CD4-positive, CD25-positive, alpha-beta regulatory T cell (primary cell): ENCODE data around the gene ZNF705A. TPM values are rescaled to one million over a fixed set of nuclear protein-coding genes. Genes with fewer than 3 reads are reported as not detected.
"Not testable (repeated sequence)": the region's sequence is repeated elsewhere in the genome, so short reads cannot be mapped to it uniquely, and the experiment has no call there.

Experiments used
- ATAC-seq, 2 donors: fragments of 150-1000 bp; cut with Tn5 transposase; one replicate each; pipeline ENCODE4 v1.10.0; 2021; ENCODE audit warnings: low read depth in 2 of 2, moderate number of reproducible peaks in 2 of 2, moderate library complexity in 1 of 2
- DNase-seq, 3 donors: peaks; one replicate each; pipeline versions ENCODE4 v3.0.0 to v3.0.0-alpha.2; 2012 to 2022; ENCODE audit warnings: mixed read lengths in 1 of 3
- H3K27ac ChIP-seq: one replicate; pipeline ENCODE4 v1.7.0; 2013; ENCODE audit warnings: mild to moderate bottlenecking, low read length; ENCODE audit not compliant: insufficient read depth, poor library complexity, severe bottlenecking
- H3K27me3 ChIP-seq: one replicate; pipeline ENCODE4 v1.7.0; 2013; ENCODE audit warnings: low read length; ENCODE audit not compliant: control insufficient read depth, insufficient read depth
- H3K36me3 ChIP-seq: one replicate; pipeline ENCODE4 v1.7.0; 2013; ENCODE audit warnings: mild to moderate bottlenecking, low read length, moderate library complexity; ENCODE audit not compliant: control insufficient read depth, insufficient read depth
- H3K4me1 ChIP-seq: 2 replicates; pipeline ENCODE4 v1.7.0; 2013; ENCODE audit warnings: mild to moderate bottlenecking, low read length; ENCODE audit not compliant: insufficient read depth, control insufficient read depth, poor library complexity, severe bottlenecking
- H3K4me3 ChIP-seq: one replicate; pipeline ENCODE4 v1.7.0; 2013; ENCODE audit warnings: low read depth, mild to moderate bottlenecking, low read length, moderate library complexity
- H3K9me3 ChIP-seq, 2 experiments: 1 replicate in 1 of 2; 2 replicates in 1 of 2; pipeline ENCODE4 v1.7.0; 2013; ENCODE audit warnings: low read length in 2 of 2, mild to moderate bottlenecking in 1 of 2, moderate library complexity in 1 of 2; ENCODE audit not compliant: control insufficient read depth in 2 of 2
- H3K27ac Mint-ChIP-seq, 3 donors: one replicate each; pipeline ENCODE4 v1.8.0; 2020 to 2022; ENCODE audit warnings: mild to moderate bottlenecking in 3 of 3, mixed read lengths in 3 of 3, moderate library complexity in 2 of 3
- H3K27me3 Mint-ChIP-seq: one replicate; pipeline ENCODE4 v1.8.0; 2022; ENCODE audit warnings: mild to moderate bottlenecking, mixed read lengths
- H3K36me3 Mint-ChIP-seq: one replicate; pipeline ENCODE4 v1.8.0; 2020; ENCODE audit warnings: mixed read lengths
- H3K4me1 Mint-ChIP-seq, 4 donors: one replicate each; pipeline ENCODE4 v1.8.0; 2020 to 2022; ENCODE audit warnings: mixed read lengths in 4 of 4, mild to moderate bottlenecking in 1 of 4
- H3K4me3 Mint-ChIP-seq, 4 donors: one replicate each; pipeline ENCODE4 v1.8.0; 2020 to 2022; ENCODE audit warnings: mild to moderate bottlenecking in 4 of 4, mixed read lengths in 4 of 4, moderate library complexity in 3 of 4
- H3K9me3 Mint-ChIP-seq, 7 donors: one replicate each; pipeline ENCODE4 v1.8.0; 2020 to 2022; ENCODE audit warnings: mixed read lengths in 7 of 7, mild to moderate bottlenecking in 3 of 7, moderate library complexity in 2 of 7
- polyA plus RNA-seq, 4 donors: library from polyadenylated mRNA; unstranded; fragments of 300-500 nt; fragmentation: Illumina TruSeq; gene quantifications; one replicate each; pipeline ENCODE4 v1.2.3, GENCODE V29; 2021
- total RNA-seq: library from RNA; stranded (reverse); gene quantifications from one replicate; pipeline ENCODE4 v1.2.3, GENCODE V29; 2022

The ZNF705A gene
- total and polyA plus RNA-seq, 5 donors from 2014 or later = not detected

GRCh38 chr12:8226992-8227731, 70.3 kb downstream of the ZNF705A start, which contains the start of gene FAM90A1:
Gene FAM90A1, minus strand, starts transcription at chr12:8227618. Its CDS starts 2,786 bp downstream, at chr12:8224832.
- Mint-ChIP-seq H3K4me1 (peaks cover 0 to 28% (median 4%) of the 10 kb centered on the region in 4 donors), H3K4me3 (peak within 1 kb of the TSS in 2 of 4 donors; percentile 83 to 84), H3K27ac (peak within 1 kb of the TSS in 2 of 3 donors; percentile 79 to 92)
- not testable (repeated sequence) for H3K9me3 Mint-ChIP-seq, H3K36me3 Mint-ChIP-seq, H3K4me3 ChIP-seq, ATAC-seq, H3K27ac ChIP-seq, H3K9me3 ChIP-seq, H3K4me1 ChIP-seq, H3K27me3 Mint-ChIP-seq, H3K36me3 ChIP-seq, H3K27me3 ChIP-seq
- peak in 2 of 3 donors; percentile 21 to 32 for DNase-seq

DNA sequence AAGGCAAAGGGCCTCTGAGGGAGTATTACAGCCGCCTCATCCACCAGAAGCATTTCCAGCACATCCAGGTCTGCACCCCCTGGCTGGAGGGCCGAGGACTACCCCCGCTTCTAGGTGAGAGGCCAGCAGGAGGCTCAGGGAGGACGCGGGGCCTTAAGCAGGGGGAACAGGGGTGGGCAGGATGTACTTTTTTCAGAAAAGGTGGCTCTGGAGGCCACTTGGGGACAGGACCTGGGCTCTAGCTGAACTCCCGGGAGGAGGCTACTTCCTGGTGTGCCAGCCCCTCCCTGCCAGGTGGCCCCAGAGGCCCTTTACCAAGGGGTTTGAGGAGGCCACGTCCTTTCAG, 70.9 kb downstream of the ZNF705A start:
- DNase-seq = peak in 1 of 3 donors; percentile 18
- H3K27me3 ChIP-seq, H3K4me3 ChIP-seq, H3K4me1 ChIP-seq, H3K36me3 ChIP-seq, H3K27ac ChIP-seq, H3K9me3 ChIP-seq, H3K9me3 Mint-ChIP-seq, ATAC-seq, H3K36me3 Mint-ChIP-seq, H3K27me3 Mint-ChIP-seq: not testable (repeated sequence)
- Mint-ChIP-seq H3K4me1 (peaks cover 0 to 29% (median 4%) of the 10 kb centered on the region in 4 donors), H3K27ac (peak overlapping the region in 2 of 3 donors; percentile 17 to 79), H3K4me3 (peak overlapping the region in 2 of 4 donors; percentile 83 to 84)

GRCh38 chr12:8228607-8229006, 71.8 kb downstream of the ZNF705A start:
- H3K36me3 Mint-ChIP-seq, H3K36me3 ChIP-seq, H3K27me3 Mint-ChIP-seq, H3K4me1 ChIP-seq, DNase-seq, H3K9me3 ChIP-seq, H3K4me3 ChIP-seq, H3K27ac ChIP-seq, ATAC-seq, H3K9me3 Mint-ChIP-seq, H3K27me3 ChIP-seq: not testable (repeated sequence)
- Mint-ChIP-seq H3K4me1 (peaks cover 0 to 29% (median 4%) of the 10 kb centered on the region in 4 donors), H3K27ac (peak overlapping the region in 1 of 3 donors; percentile 17), H3K4me3 (peak overlapping the region in 1 of 4 donors; percentile 84)

- H3K4me3 ChIP-seq, H3K27ac ChIP-seq, H3K4me3 Mint-ChIP-seq, H3K4me1 ChIP-seq, H3K9me3 ChIP-seq, DNase-seq, H3K9me3 Mint-ChIP-seq, ATAC-seq, H3K36me3 ChIP-seq, H3K27me3 ChIP-seq, H3K36me3 Mint-ChIP-seq, H3K27me3 Mint-ChIP-seq: not testable (repeated sequence)
- H3K4me1 Mint-ChIP-seq = peaks cover 0 to 29% (median 4%) of the 10 kb centered on the region in 4 donors
- H3K27ac Mint-ChIP-seq = peak overlapping the region in 1 of 3 donors; percentile 65
Observed at GRCh38 chr12:8229486-8229885, 72.7 kb downstream of the ZNF705A start.

Other genes with a start within 250 kb of the ZNF705A start
- gene SLC2A3, start 220.8 kb upstream of the ZNF705A start, total RNA-seq = 947 TPM
- 100 to 1,000 TPM in 3 of 4 donors, 10 to 100 TPM in 1; 96.9 to 128 (median 103) TPM for gene SLC2A3, start 220.8 kb upstream of the ZNF705A start, polyA plus RNA-seq
- gene FOXJ2, start 124.3 kb upstream of the ZNF705A start, total RNA-seq = 26.1 TPM
- gene FOXJ2, start 124.3 kb upstream of the ZNF705A start, polyA plus RNA-seq = 1 to 10 TPM; 6.6 to 9.5 (median 8.1) TPM
- 2.7 TPM for gene C3AR1, start 90.7 kb upstream of the ZNF705A start, total RNA-seq
- 10 to 100 TPM in 2 of 4 donors, 1 to 10 TPM in 2; 6.5 to 12.7 (median 9.5) TPM for gene C3AR1, start 90.7 kb upstream of the ZNF705A start, polyA plus RNA-seq
- gene NECAP1, start 74.7 kb upstream of the ZNF705A start, total RNA-seq = 78.3 TPM
- 10 to 100 TPM; 20.5 to 34.8 (median 23.8) TPM for gene NECAP1, start 74.7 kb upstream of the ZNF705A start, polyA plus RNA-seq
- 1.4 TPM for gene CLEC4A, start 33.4 kb upstream of the ZNF705A start, total RNA-seq
- 1 to 10 TPM in 1 of 4 donors, under 1 TPM in 2, not detected in 1; 0.14 to 1.2 (median 0.53) TPM for gene CLEC4A, start 33.4 kb upstream of the ZNF705A start, polyA plus RNA-seq
- 0.67 TPM for gene FAM90A1, start 70.6 kb downstream of the ZNF705A start, total RNA-seq
- under 1 TPM in 2 of 4 donors, not detected in 2; 0.11 to 0.24 TPM for gene FAM90A1, start 70.6 kb downstream of the ZNF705A start, polyA plus RNA-seq